Trophoblast cell (in vitro differentiated cells and primary cell): Measurements from ENCODE around the gene SAMD4B.

Source experiments
- DNase-seq, 2 donors: peaks; one replicate each; pipeline ENCODE4 v3.0.0-alpha.2; 2016
- H2AFZ ChIP-seq: 2 replicates; pipeline ENCODE4 v1.6.1; 2013; ENCODE audit warnings: low read length, moderate library complexity, mild to moderate bottlenecking; ENCODE audit not compliant: insufficient read depth, poor library complexity
- H2AK5ac ChIP-seq: 2 replicates; pipeline ENCODE4 v1.6.1; 2013; ENCODE audit warnings: mild to moderate bottlenecking, low read length
- H2BK120ac ChIP-seq: 2 replicates; pipeline ENCODE4 v1.6.1; 2013; ENCODE audit warnings: low read length, mild to moderate bottlenecking, moderate library complexity; ENCODE audit not compliant: insufficient read depth, poor library complexity
- H2BK12ac ChIP-seq: 2 replicates; pipeline ENCODE4 v1.6.1; 2013; ENCODE audit warnings: mild to moderate bottlenecking, low read length, moderate library complexity
- H2BK5ac ChIP-seq: 2 replicates; pipeline ENCODE4 v1.6.1; 2013; ENCODE audit warnings: low read length, low read depth, moderate library complexity, mild to moderate bottlenecking; ENCODE audit not compliant: poor library complexity
- H3K14ac ChIP-seq: 2 replicates; pipeline ENCODE4 v1.6.1; 2013; ENCODE audit warnings: mild to moderate bottlenecking, low read length
- H3K18ac ChIP-seq: 2 replicates; pipeline ENCODE4 v1.6.1; 2013; ENCODE audit warnings: mild to moderate bottlenecking, low read length
- H3K23ac ChIP-seq: 2 replicates; pipeline ENCODE4 v1.6.1; 2013; ENCODE audit warnings: low read length
- H3K27ac ChIP-seq: 2 replicates; pipeline ENCODE4 v1.5.1; 2013; ENCODE audit warnings: low read depth, mild to moderate bottlenecking, inconsistent platforms, low read length, moderate library complexity
- H3K27me3 ChIP-seq: 2 replicates; pipeline ENCODE4 v1.6.1; 2013; ENCODE audit warnings: inconsistent platforms, mild to moderate bottlenecking, low read length, moderate library complexity; ENCODE audit not compliant: insufficient read depth
- H3K36me3 ChIP-seq, 2 experiments: 1 replicate in 1 of 2; 2 replicates in 1 of 2; pipeline ENCODE4 v1.6.1; 2013; ENCODE audit warnings: low read length in 2 of 2, mild to moderate bottlenecking in 2 of 2, moderate library complexity in 1 of 2; ENCODE audit not compliant: insufficient read depth in 2 of 2, control insufficient read depth in 1 of 2
- H3K4ac ChIP-seq: 2 replicates; pipeline ENCODE4 v1.6.1; 2013; ENCODE audit warnings: low read depth, mild to moderate bottlenecking, low read length, moderate library complexity
- H3K4me1 ChIP-seq, 2 experiments: 1 replicate in 1 of 2; 2 replicates in 1 of 2; pipeline ENCODE4 v1.6.1; 2013; ENCODE audit warnings: low read length in 2 of 2, mild to moderate bottlenecking in 2 of 2, moderate library complexity in 1 of 2; ENCODE audit not compliant: insufficient read depth in 2 of 2, control insufficient read depth in 1 of 2
- H3K4me2 ChIP-seq: 2 replicates; pipeline ENCODE4 v1.6.1; 2013; ENCODE audit warnings: inconsistent platforms, mild to moderate bottlenecking, low read length, moderate library complexity
- H3K4me3 ChIP-seq: 2 replicates; pipeline ENCODE4 v1.5.1; 2013; ENCODE audit warnings: mild to moderate bottlenecking, low read depth, low read length, inconsistent platforms
- H3K79me1 ChIP-seq: one replicate; pipeline ENCODE4 v1.6.1; 2013; ENCODE audit warnings: low read length
- H3K79me2 ChIP-seq: 2 replicates; pipeline ENCODE4 v1.6.1; 2013; ENCODE audit warnings: low read length, mild to moderate bottlenecking; ENCODE audit not compliant: control insufficient read depth, insufficient read depth, poor library complexity
- H3K9ac ChIP-seq: 2 replicates; pipeline ENCODE4 v1.6.1; 2013; ENCODE audit warnings: mild to moderate bottlenecking, low read length
- H3K9me3 ChIP-seq: 2 replicates; pipeline ENCODE4 v1.6.1; 2013; ENCODE audit warnings: low read depth, mild to moderate bottlenecking, control low read depth, inconsistent platforms, low read length; ENCODE audit not compliant: insufficient read depth
- H4K12ac ChIP-seq: 2 replicates; pipeline ENCODE4 v1.6.1; 2013; ENCODE audit warnings: low read depth, mild to moderate bottlenecking, low read length, moderate library complexity
- H4K8ac ChIP-seq: 2 replicates; pipeline ENCODE4 v1.6.1; 2013; ENCODE audit warnings: low read depth, mild to moderate bottlenecking, low read length, moderate library complexity
- H4K91ac ChIP-seq: one replicate; pipeline ENCODE4 v1.6.1; 2013; ENCODE audit warnings: low read depth, mild to moderate bottlenecking, low read length, moderate library complexity
- WGBS: extraction: QIAGEN DNeasy Blood & Tissue Kit; methylation state at CpG from one replicate; pipeline ENCODE4 v1.1.7; 2013; ENCODE audit warnings: missing lambda C conversion rate; ENCODE audit not compliant: insufficient read length, insufficient coverage; ENCODE audit errors: extremely low coverage; 5-methylcytosine and 5-hydroxymethylcytosine counted together

Gene SAMD4B

DNA sequence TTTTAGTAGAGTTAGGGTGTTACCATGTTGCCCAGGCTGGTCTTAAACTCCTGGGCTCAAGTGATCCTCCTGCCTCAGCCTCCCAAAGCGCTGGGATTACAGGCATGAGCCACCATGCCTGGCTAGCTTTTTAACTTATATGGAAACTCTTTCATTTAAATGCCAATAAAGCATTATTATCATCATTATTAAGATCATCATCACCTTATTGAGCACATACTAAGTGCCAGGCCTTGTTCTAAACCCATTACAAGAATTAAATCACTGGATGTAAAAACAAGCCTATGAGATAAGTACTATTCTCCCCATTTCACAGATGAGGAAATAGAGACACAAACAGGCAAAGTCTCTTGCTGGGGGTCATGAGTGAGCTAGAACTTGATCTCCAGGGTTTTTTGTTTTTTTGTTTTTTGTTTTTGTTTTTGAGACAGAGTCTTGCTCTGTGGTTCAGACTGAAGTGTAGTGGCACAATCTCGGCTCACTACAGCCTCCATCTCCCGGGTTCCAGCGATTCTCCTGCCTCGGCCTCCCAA, 7.7 kb upstream of the SAMD4B start:
- DNase-seq: no peak
- H3K4me1 ChIP-seq: no peaks in the 10 kb centered on the region
- H4K12ac ChIP-seq: no peak overlapping the region
- no peak overlapping the region for H3K14ac ChIP-seq
- no peak overlapping the region for H3K18ac ChIP-seq
- no peak overlapping the region for H4K91ac ChIP-seq
- H3K27ac ChIP-seq: no peak overlapping the region
- no peak overlapping the region for H2BK12ac ChIP-seq
- WGBS: no CpG with 5 or more reads among the region's 5 CpGs
- H3K27me3 ChIP-seq: no peaks in the 10 kb centered on the region
- H3K79me1 ChIP-seq: no peaks in the 10 kb centered on the region
- no peak overlapping the region for H3K4ac ChIP-seq
- H3K9me3 ChIP-seq: peaks cover under 1% of the 10 kb centered on the region
- no peak overlapping the region for H2AK5ac ChIP-seq
- H2AFZ ChIP-seq: no peak overlapping the region
- no peak overlapping the region for H2BK120ac ChIP-seq
- H3K79me2 ChIP-seq: no peaks in the 10 kb centered on the region
- no peak overlapping the region for H3K23ac ChIP-seq
- no peaks in the 10 kb centered on the region for H3K36me3 ChIP-seq
- H2BK5ac ChIP-seq: no peak overlapping the region
- no peak overlapping the region for H3K9ac ChIP-seq
- no peak overlapping the region for H4K8ac ChIP-seq
- H3K4me3 ChIP-seq: no peak overlapping the region
- no peak overlapping the region for H3K4me2 ChIP-seq

- Histone ChIP-seq H4K12ac (no peak overlapping the region), H3K4me2 (no peak overlapping the region), H3K14ac (no peak overlapping the region), H3K79me2 (no peaks in the 10 kb centered on the region), H3K4me3 (no peak overlapping the region), H3K9ac (no peak overlapping the region), H2AFZ (no peak overlapping the region), H3K18ac (no peak overlapping the region), H4K8ac (no peak overlapping the region), H3K4ac (no peak overlapping the region), H2BK5ac (no peak overlapping the region), H2BK12ac (no peak overlapping the region), H3K23ac (no peak overlapping the region), H3K27ac (no peak overlapping the region), H3K36me3 (no peaks in the 10 kb centered on the region), H3K4me1 (no peaks in the 10 kb centered on the region), H3K27me3 (no peaks in the 10 kb centered on the region), H2BK120ac (no peak overlapping the region), H3K79me1 (no peaks in the 10 kb centered on the region), H2AK5ac (no peak overlapping the region), H4K91ac (no peak overlapping the region), H3K9me3 (no peaks in the 10 kb centered on the region)
- no peak for DNase-seq
- no CpG with 5 or more reads among the region's 6 CpGs for WGBS
Observed at GRCh38 chr19:39335168-39335548, 7.1 kb upstream of the SAMD4B start.

DNA sequence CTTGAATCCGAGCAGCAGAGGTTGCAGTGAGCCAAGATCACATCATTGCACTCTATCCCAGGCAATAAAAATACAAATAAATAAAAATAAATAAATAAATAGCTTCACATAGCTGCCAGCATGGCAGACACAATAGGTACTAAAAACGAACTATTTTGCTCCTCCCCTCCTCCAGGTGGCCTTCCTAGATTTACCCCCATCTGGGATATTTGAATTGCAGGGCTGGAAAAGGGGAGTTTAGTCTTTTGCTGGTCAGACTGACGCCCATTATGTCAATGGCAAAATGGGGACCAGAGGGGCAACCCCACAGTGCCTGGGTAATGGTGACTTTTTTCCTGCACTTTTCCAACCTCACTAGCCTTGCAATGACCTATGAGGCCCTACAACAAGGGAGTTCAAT, 5.7 kb upstream of the SAMD4B start:
- H3K36me3 ChIP-seq: no peaks in the 10 kb centered on the region
- no peak overlapping the region for H3K4me3 ChIP-seq
- H4K12ac ChIP-seq: no peak overlapping the region
- H2AFZ ChIP-seq: no peak overlapping the region
- H3K27ac ChIP-seq: no peak overlapping the region
- no peak overlapping the region for H2AK5ac ChIP-seq
- no peak overlapping the region for H3K23ac ChIP-seq
- H2BK12ac ChIP-seq: no peak overlapping the region
- H3K14ac ChIP-seq: no peak overlapping the region
- no peaks in the 10 kb centered on the region for H3K9me3 ChIP-seq
- no peak overlapping the region for H3K4ac ChIP-seq
- no peak overlapping the region for H4K91ac ChIP-seq
- no peak overlapping the region for H3K18ac ChIP-seq
- no peak overlapping the region for H3K9ac ChIP-seq
- H3K79me1 ChIP-seq: peaks cover 1% of the 10 kb centered on the region
- WGBS: no CpG with 5 or more reads among the region's 3 CpGs
- H4K8ac ChIP-seq: no peak overlapping the region
- H3K27me3 ChIP-seq: no peaks in the 10 kb centered on the region
- no peak overlapping the region for H3K4me2 ChIP-seq
- no peak overlapping the region for H2BK5ac ChIP-seq
- H3K4me1 ChIP-seq: peaks cover 4 to 5% of the 10 kb centered on the region in 2 experiments
- H3K79me2 ChIP-seq: peaks cover under 1% of the 10 kb centered on the region
- DNase-seq: no peak
- no peak overlapping the region for H2BK120ac ChIP-seq

DNA sequence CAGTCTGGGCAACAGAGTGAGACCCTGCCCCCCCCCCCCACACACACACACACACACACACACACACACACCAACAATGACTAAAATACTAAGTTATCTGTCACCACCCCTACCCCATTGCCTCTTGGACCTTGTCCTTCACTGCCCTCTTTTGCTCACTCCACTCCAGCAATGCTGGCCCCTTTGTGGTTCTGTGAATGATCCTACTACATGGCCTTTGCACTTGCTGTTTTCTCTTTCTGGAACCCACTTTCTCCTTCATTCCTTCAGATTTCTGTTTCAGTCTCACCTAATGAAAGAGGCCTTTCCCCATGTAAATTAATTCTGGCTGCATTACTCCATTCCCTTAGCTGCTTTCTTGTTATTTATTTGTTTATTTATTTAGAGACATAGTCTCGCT, 2.5 kb upstream of the SAMD4B start:
- Histone ChIP-seq H3K14ac (no peak overlapping the region), H3K9ac (no peak overlapping the region), H4K91ac (no peak overlapping the region), H3K4me1 (peaks cover 9 to 10% of the 10 kb centered on the region in 2 experiments), H2BK5ac (no peak overlapping the region), H3K36me3 (no peaks in the 10 kb centered on the region), H3K79me1 (peaks cover 6% of the 10 kb centered on the region), H3K18ac (no peak overlapping the region), H3K79me2 (peaks cover 12% of the 10 kb centered on the region), H3K4me3 (no peak overlapping the region), H3K27ac (no peak overlapping the region), H2BK120ac (no peak overlapping the region), H3K9me3 (no peaks in the 10 kb centered on the region), H3K27me3 (no peaks in the 10 kb centered on the region), H2AK5ac (no peak overlapping the region), H3K4ac (no peak overlapping the region), H3K23ac (no peak overlapping the region), H3K4me2 (no peak overlapping the region), H2AFZ (no peak overlapping the region), H2BK12ac (no peak overlapping the region), H4K12ac (no peak overlapping the region), H4K8ac (no peak overlapping the region)
- DNase-seq: no peak
- WGBS: no CpG with 5 or more reads among the region's 1 CpG
